Effector memory CD8-positive, alpha-beta T cell (primary cell): ENCODE data around the gene DNAH11.
"Not testable (repeated sequence)": the region's sequence is repeated elsewhere in the genome, so short reads cannot be mapped to it uniquely, and the experiment has no call there.

Experiments used
- ATAC-seq: fragments of 150-1000 bp; cut with Tn5 transposase; replicated peaks from 2 replicates; pipeline ENCODE4 v1.10.0; 2021; ENCODE audit warnings: mild to moderate bottlenecking, moderate library complexity
- DNase-seq, 3 experiments: peaks; one replicate each; pipeline ENCODE4 v3.0.0; 2021
- H3K27ac Mint-ChIP-seq, 2 donors: one replicate each; pipeline ENCODE4 v1.8.0; 2022; ENCODE audit warnings: mild to moderate bottlenecking in 2 of 2, mixed read lengths in 2 of 2, moderate library complexity in 2 of 2
- H3K27me3 Mint-ChIP-seq, 2 donors: one replicate each; pipeline ENCODE4 v1.8.0; 2022; ENCODE audit warnings: mixed read lengths in 2 of 2
- H3K36me3 Mint-ChIP-seq: one replicate; pipeline ENCODE4 v1.8.0; 2022; ENCODE audit warnings: mild to moderate bottlenecking, moderate library complexity, mixed read lengths; ENCODE audit not compliant: insufficient read depth
- H3K4me1 Mint-ChIP-seq, 2 donors: one replicate each; pipeline ENCODE4 v1.8.0; 2022; ENCODE audit warnings: low read depth in 2 of 2, mixed read lengths in 2 of 2
- H3K4me3 Mint-ChIP-seq, 2 donors: one replicate each; pipeline ENCODE4 v1.8.0; 2022; ENCODE audit warnings: mild to moderate bottlenecking in 2 of 2, mixed read lengths in 2 of 2, moderate library complexity in 2 of 2
- H3K9me3 Mint-ChIP-seq, 2 donors: one replicate each; pipeline ENCODE4 v1.8.0; 2022; ENCODE audit warnings: mixed read lengths in 2 of 2

Gene DNAH11

GRCh38 chr7:21656796-21657195, 114.0 kb downstream of the DNAH11 start:
- no peak overlapping the region for H3K4me3 Mint-ChIP-seq
- H3K36me3 Mint-ChIP-seq, result no peaks in the 10 kb centered on the region
- ATAC-seq, result no peak
- H3K9me3 Mint-ChIP-seq, result no peaks in the 10 kb centered on the region
- H3K27me3 Mint-ChIP-seq, result peaks cover 0 to 19% of the 10 kb centered on the region in 2 donors
- H3K4me1 Mint-ChIP-seq, result no peaks in the 10 kb centered on the region
- no peak for DNase-seq
- H3K27ac Mint-ChIP-seq, result no peak overlapping the region

GRCh38 chr7:21670496-21670895, 127.7 kb downstream of the DNAH11 start:
- Mint-ChIP-seq H3K9me3 (no peaks in the 10 kb centered on the region), H3K27ac (no peak overlapping the region), H3K27me3 (peaks cover 0 to 6% of the 10 kb centered on the region in 2 donors), H3K4me1 (no peaks in the 10 kb centered on the region), H3K4me3 (no peak overlapping the region), H3K36me3 (no peaks in the 10 kb centered on the region)
- DNase-seq (no peak), ATAC-seq (no peak)

- Mint-ChIP-seq H3K27me3 (peaks cover 0 to 6% of the 10 kb centered on the region in 2 donors), H3K9me3 (no peaks in the 10 kb centered on the region), H3K27ac (no peak overlapping the region), H3K36me3 (no peaks in the 10 kb centered on the region), H3K4me1 (no peaks in the 10 kb centered on the region), H3K4me3 (no peak overlapping the region)
- DNase-seq (no peak), ATAC-seq (no peak)
Measured at GRCh38 chr7:21671859-21672258, 129.0 kb downstream of the DNAH11 start.

- no peak for ATAC-seq
- Mint-ChIP-seq H3K4me1 (no peaks in the 10 kb centered on the region), H3K4me3 (no peak overlapping the region), H3K9me3 (no peaks in the 10 kb centered on the region), H3K27ac (no peak overlapping the region), H3K36me3 (no peaks in the 10 kb centered on the region), H3K27me3 (peaks cover 0 to 4% of the 10 kb centered on the region in 2 donors)
- no peak for DNase-seq
Measured at GRCh38 chr7:21675255-21675654, 132.4 kb downstream of the DNAH11 start.

- Mint-ChIP-seq H3K4me1 (no peaks in the 10 kb centered on the region), H3K4me3 (no peak overlapping the region), H3K27me3 (peaks cover 19 to 40% of the 10 kb centered on the region in 2 donors), H3K9me3 (no peaks in the 10 kb centered on the region), H3K27ac (no peak overlapping the region), H3K36me3 (no peaks in the 10 kb centered on the region)
- no peak for DNase-seq
- ATAC-seq, result no peak
Measured at GRCh38 chr7:21690705-21691104, 147.9 kb downstream of the DNAH11 start.

- H3K27me3 Mint-ChIP-seq, result peaks cover 19 to 40% of the 10 kb centered on the region in 2 donors
- not testable (repeated sequence) for H3K9me3 Mint-ChIP-seq, H3K4me1 Mint-ChIP-seq, H3K36me3 Mint-ChIP-seq, DNase-seq, ATAC-seq, H3K4me3 Mint-ChIP-seq, H3K27ac Mint-ChIP-seq
Measured at GRCh38 chr7:21691146-21691545, 148.3 kb downstream of the DNAH11 start.

- H3K36me3 Mint-ChIP-seq, ATAC-seq, DNase-seq, H3K9me3 Mint-ChIP-seq, H3K4me3 Mint-ChIP-seq, H3K4me1 Mint-ChIP-seq, H3K27ac Mint-ChIP-seq: not testable (repeated sequence)
- peaks cover 16 to 27% of the 10 kb centered on the region in 2 donors for H3K27me3 Mint-ChIP-seq
Measured at GRCh38 chr7:21700587-21700986, 157.7 kb downstream of the DNAH11 start.

GRCh38 chr7:21702303-21702702, 159.5 kb downstream of the DNAH11 start:
- DNase-seq, result no peak
- no peak overlapping the region for H3K27ac Mint-ChIP-seq
- no peaks in the 10 kb centered on the region for H3K36me3 Mint-ChIP-seq
- H3K9me3 Mint-ChIP-seq, result no peaks in the 10 kb centered on the region
- no peaks in the 10 kb centered on the region for H3K4me1 Mint-ChIP-seq
- H3K4me3 Mint-ChIP-seq, result no peak overlapping the region
- peaks cover 16 to 27% of the 10 kb centered on the region in 2 donors for H3K27me3 Mint-ChIP-seq
- no peak for ATAC-seq

- H3K27me3 Mint-ChIP-seq, result peaks cover 23 to 35% of the 10 kb centered on the region in 2 donors
- no peaks in the 10 kb centered on the region for H3K36me3 Mint-ChIP-seq
- no peak overlapping the region for H3K27ac Mint-ChIP-seq
- no peaks in the 10 kb centered on the region for H3K4me1 Mint-ChIP-seq
- peaks cover 0 to 2% of the 10 kb centered on the region in 2 donors for H3K9me3 Mint-ChIP-seq
- DNase-seq, result no peak
- H3K4me3 Mint-ChIP-seq, result no peak overlapping the region
- no peak for ATAC-seq
Measured at GRCh38 chr7:21704359-21704758, 161.5 kb downstream of the DNAH11 start.

- H3K4me3 Mint-ChIP-seq, result no peak overlapping the region
Measured at GRCh38 chr7:21706131-21706530, 163.3 kb downstream of the DNAH11 start.

GRCh38 chr7:21707566-21707965, 164.7 kb downstream of the DNAH11 start:
- H3K4me1 Mint-ChIP-seq, result no peaks in the 10 kb centered on the region
- peaks cover 0 to 2% of the 10 kb centered on the region in 2 donors for H3K9me3 Mint-ChIP-seq
- no peak for ATAC-seq
- H3K4me3 Mint-ChIP-seq, result no peak overlapping the region
- H3K27ac Mint-ChIP-seq, result no peak overlapping the region
- H3K27me3 Mint-ChIP-seq, result peaks cover 19 to 20% of the 10 kb centered on the region in 2 donors
- no peaks in the 10 kb centered on the region for H3K36me3 Mint-ChIP-seq
- DNase-seq, result no peak

More at GRCh38 chr7:21706131-21706530, 163.3 kb downstream of the DNAH11 start:
- ATAC-seq (no peak), DNase-seq (no peak)
- H3K4me1 Mint-ChIP-seq, result no peaks in the 10 kb centered on the region
- H3K27me3 Mint-ChIP-seq, result peaks cover 23 to 27% of the 10 kb centered on the region in 2 donors
- H3K36me3 Mint-ChIP-seq, result no peaks in the 10 kb centered on the region
- H3K9me3 Mint-ChIP-seq, result peaks cover 0 to 2% of the 10 kb centered on the region in 2 donors
- H3K27ac Mint-ChIP-seq, result no peak overlapping the region

GRCh38 chr7:21708096-21708495, 165.3 kb downstream of the DNAH11 start:
- ATAC-seq (no peak), DNase-seq (no peak)
- H3K36me3 Mint-ChIP-seq, result no peaks in the 10 kb centered on the region
- H3K4me3 Mint-ChIP-seq, result no peak overlapping the region
- peaks cover 14 to 18% of the 10 kb centered on the region in 2 donors for H3K27me3 Mint-ChIP-seq
- no peak overlapping the region for H3K27ac Mint-ChIP-seq
- H3K4me1 Mint-ChIP-seq, result no peaks in the 10 kb centered on the region
- H3K9me3 Mint-ChIP-seq, result peaks cover 0 to 2% of the 10 kb centered on the region in 2 donors

GRCh38 chr7:21717323-21717722, 174.5 kb downstream of the DNAH11 start:
- Mint-ChIP-seq H3K9me3 (no peaks in the 10 kb centered on the region), H3K36me3 (no peaks in the 10 kb centered on the region), H3K27me3 (peaks cover 6 to 35% of the 10 kb centered on the region in 2 donors), H3K27ac (no peak overlapping the region), H3K4me3 (no peak overlapping the region), H3K4me1 (no peaks in the 10 kb centered on the region)
- DNase-seq (no peak), ATAC-seq (no peak)

- H3K4me3 Mint-ChIP-seq, result no peak overlapping the region
- no peaks in the 10 kb centered on the region for H3K36me3 Mint-ChIP-seq
- H3K27ac Mint-ChIP-seq, result no peak overlapping the region
- H3K27me3 Mint-ChIP-seq, result peaks cover 12 to 29% of the 10 kb centered on the region in 2 donors
- DNase-seq (no peak), ATAC-seq (no peak)
- H3K9me3 Mint-ChIP-seq, result no peaks in the 10 kb centered on the region
- H3K4me1 Mint-ChIP-seq, result no peaks in the 10 kb centered on the region
Measured at GRCh38 chr7:21718391-21718790, 175.6 kb downstream of the DNAH11 start.

GRCh38 chr7:21719846-21720245, 177.0 kb downstream of the DNAH11 start:
- Mint-ChIP-seq H3K27ac (no peak overlapping the region), H3K4me3 (no peak overlapping the region), H3K4me1 (no peaks in the 10 kb centered on the region), H3K9me3 (no peaks in the 10 kb centered on the region), H3K36me3 (no peaks in the 10 kb centered on the region), H3K27me3 (peaks cover 18 to 34% of the 10 kb centered on the region in 2 donors)
- DNase-seq (no peak), ATAC-seq (no peak)
